B cell (primary cell): ENCODE measurements around the gene MPDZ. TPM values are rescaled to one million over a fixed set of nuclear protein-coding genes. Genes with fewer than 3 reads are reported as not detected.

Experiments used
- ATAC-seq: fragments of 200-7000 bp; cut with Tn5 transposase; one replicate; pipeline ENCODE4 v1.10.0; 2021; ENCODE audit warnings: low read depth, mild to moderate bottlenecking, moderate number of reproducible peaks, moderate library complexity
- CTCF ChIA-PET: fragments of 350-600 bp; sonication (Branson Sonifier 250); formaldehyde crosslinking; loops from one replicate; lab custom pipeline; 2021; ENCODE audit warnings: antibody characterized with exemption, inconsistent platforms; lab: Charles Lee
- POLR2A ChIA-PET: fragments of 350-600 bp; sonication (Branson Sonifier 250); formaldehyde crosslinking; loops from one replicate; lab custom pipeline; 2021; ENCODE audit warnings: antibody characterized with exemption; lab: Charles Lee
- DNase-seq: peaks from one replicate; pipeline ENCODE4 v3.0.0; 2013
- H2AFZ ChIP-seq: 2 replicates; pipeline ENCODE4 v1.6.1; 2012; ENCODE audit warnings: mild to moderate bottlenecking, low read depth, low read length; ENCODE audit not compliant: insufficient read depth, poor library complexity, severe bottlenecking
- H3K27ac ChIP-seq, 2 donors: 1 replicate in 1 of 2; 2 replicates in 1 of 2; pipeline ENCODE4 v1.5.1; 2012 to 2013; ENCODE audit warnings: low read length in 2 of 2, mild to moderate bottlenecking in 2 of 2, moderate library complexity in 1 of 2
- H3K27me3 ChIP-seq, 4 experiments: fragments of 200-600 bp in 1 of 4; sonication (generic) in 1 of 4; replicated peaks in 1 of 4; 1 replicate in 2 of 4; 2 replicates in 2 of 4; pipeline versions ENCODE4 v1.6.1 to v1.7.0; 2013 to 2016; ENCODE audit warnings: low read length in 3 of 4, mild to moderate bottlenecking in 2 of 4, mixed read lengths in 1 of 4, moderate library complexity in 1 of 4; ENCODE audit not compliant: insufficient read depth in 4 of 4, control insufficient read depth in 3 of 4; ENCODE audit errors: control extremely low read depth in 1 of 4
- H3K36me3 ChIP-seq, 2 experiments: replicated peaks in 1 of 2; 1 replicate in 1 of 2; 2 replicates in 1 of 2; pipeline versions ENCODE4 v1.6.1 to v1.7.1; 2013; ENCODE audit warnings: low read length in 1 of 2; ENCODE audit not compliant: insufficient read depth in 2 of 2, control insufficient read depth in 1 of 2; ENCODE audit errors: control extremely low read depth in 1 of 2, extremely low read depth in 1 of 2
- H3K4me1 ChIP-seq, 2 donors: fragments of 200-600 bp in 1 of 2; sonication (generic) in 1 of 2; 1 replicate in 1 of 2; 2 replicates in 1 of 2; pipeline versions ENCODE4 v1.5.1 to v1.6.1; 2013 to 2017; ENCODE audit warnings: low read length in 2 of 2; ENCODE audit not compliant: control insufficient read depth in 2 of 2, insufficient read depth in 2 of 2
- H3K4me2 ChIP-seq: replicated peaks from 2 replicates; pipeline ENCODE3; 2012; ENCODE audit warnings: mild to moderate bottlenecking, low read depth, low read length; ENCODE audit not compliant: poor library complexity, severe bottlenecking
- H3K4me3 ChIP-seq, 5 experiments: fragments of 200-600 bp in 1 of 5; sonication (generic) in 1 of 5; 1 replicate in 3 of 5; 2 replicates in 2 of 5; pipeline versions ENCODE4 v1.5.1 to v1.7.0; 2011 to 2016; ENCODE audit warnings: low read length in 4 of 5, mild to moderate bottlenecking in 4 of 5, low read depth in 2 of 5, control low read depth in 1 of 5, moderate library complexity in 1 of 5; ENCODE audit not compliant: insufficient read depth in 1 of 5; ENCODE audit errors: control extremely low read depth in 1 of 5, extremely low read depth in 1 of 5
- H3K79me2 ChIP-seq: fragments of 200-600 bp; sonication (generic); one replicate; pipeline ENCODE4 v1.6.0; 2016; ENCODE audit warnings: low read length; ENCODE audit not compliant: control insufficient read depth, insufficient read depth
- H3K9ac ChIP-seq: fragments of 200-600 bp; sonication (generic); 2 replicates; pipeline ENCODE4 v1.6.1; 2017; ENCODE audit warnings: mild to moderate bottlenecking, low read length, moderate library complexity
- H3K9me3 ChIP-seq, 3 donors: one replicate each; pipeline versions ENCODE4 v1.6.1 to v1.7.1; 2013; ENCODE audit warnings: low read length in 2 of 3; ENCODE audit not compliant: control insufficient read depth in 2 of 3, insufficient read depth in 1 of 3; ENCODE audit errors: control extremely low read depth in 1 of 3
- H4K20me1 ChIP-seq: 2 replicates; pipeline ENCODE4 v1.6.0; 2012; ENCODE audit warnings: mild to moderate bottlenecking, low read length; ENCODE audit not compliant: insufficient read depth, control insufficient read depth, poor library complexity, severe bottlenecking
- H3K27ac Mint-ChIP-seq: one replicate; pipeline ENCODE4 v1.8.0; 2021; ENCODE audit warnings: mixed read lengths
- H3K27me3 Mint-ChIP-seq: one replicate; pipeline ENCODE4 v1.8.0; 2021; ENCODE audit warnings: mixed read lengths
- H3K4me1 Mint-ChIP-seq: one replicate; pipeline ENCODE4 v1.8.0; 2021; ENCODE audit warnings: mixed read lengths
- H3K4me3 Mint-ChIP-seq: one replicate; pipeline ENCODE4 v1.8.0; 2021; ENCODE audit warnings: mixed read lengths
- H3K9me3 Mint-ChIP-seq: one replicate; pipeline ENCODE4 v1.8.0; 2022; ENCODE audit warnings: mixed read lengths; ENCODE audit not compliant: insufficient read depth
- EZH2 ChIP-seq: IDR thresholded peaks from 2 replicates; pipeline ENCODE4 v1.6.1; 2012; ENCODE audit warnings: borderline replicate concordance, low read depth, mild to moderate bottlenecking, moderate library complexity, low read length; ENCODE audit not compliant: insufficient read depth, poor library complexity, severe bottlenecking
- WGBS: methylation state at CpG from one replicate; pipeline ENCODE4 v1.1.5; 2013; ENCODE audit warnings: missing lambda C conversion rate; ENCODE audit not compliant: insufficient coverage; 5-methylcytosine and 5-hydroxymethylcytosine counted together
- intact Hi-C: fragments of 100-400 bp; cut with micrococcal nuclease; formaldehyde crosslinking; loops from one replicate; pipeline ENCODE4 v1.10.0; 2022
- polyA minus RNA-seq: library from RNA; depleted of rRNA, polyadenylated mRNA; stranded (reverse); fragments of >200 nt; gene quantifications from 2 replicates; pipeline ENCODE4 v1.2.3, GENCODE V29; 2012
- polyA plus RNA-seq: library from polyadenylated mRNA; depleted of rRNA; stranded (reverse); fragments of >200 nt; gene quantifications from 2 replicates; pipeline ENCODE4 v1.2.3, GENCODE V29; 2012
- total RNA-seq, 2 donors: library from RNA; stranded (reverse); fragments of 120-200 nt in 1 of 2; gene quantifications; 1 replicate in 1 of 2; 2 replicates in 1 of 2; pipeline versions ENCODE4 v1.2.3 to v1.2.4, GENCODE V29; 2013 to 2022
- TF ChIP-seq, protein P1 (sequence below): fragments of 200-600 bp; IDR thresholded peaks from one replicate; pipeline ENCODE4 v1.8.0; 2022; ENCODE audit warnings: antibody characterized with exemption, mild to moderate bottlenecking

MPDZ gene, protein sequence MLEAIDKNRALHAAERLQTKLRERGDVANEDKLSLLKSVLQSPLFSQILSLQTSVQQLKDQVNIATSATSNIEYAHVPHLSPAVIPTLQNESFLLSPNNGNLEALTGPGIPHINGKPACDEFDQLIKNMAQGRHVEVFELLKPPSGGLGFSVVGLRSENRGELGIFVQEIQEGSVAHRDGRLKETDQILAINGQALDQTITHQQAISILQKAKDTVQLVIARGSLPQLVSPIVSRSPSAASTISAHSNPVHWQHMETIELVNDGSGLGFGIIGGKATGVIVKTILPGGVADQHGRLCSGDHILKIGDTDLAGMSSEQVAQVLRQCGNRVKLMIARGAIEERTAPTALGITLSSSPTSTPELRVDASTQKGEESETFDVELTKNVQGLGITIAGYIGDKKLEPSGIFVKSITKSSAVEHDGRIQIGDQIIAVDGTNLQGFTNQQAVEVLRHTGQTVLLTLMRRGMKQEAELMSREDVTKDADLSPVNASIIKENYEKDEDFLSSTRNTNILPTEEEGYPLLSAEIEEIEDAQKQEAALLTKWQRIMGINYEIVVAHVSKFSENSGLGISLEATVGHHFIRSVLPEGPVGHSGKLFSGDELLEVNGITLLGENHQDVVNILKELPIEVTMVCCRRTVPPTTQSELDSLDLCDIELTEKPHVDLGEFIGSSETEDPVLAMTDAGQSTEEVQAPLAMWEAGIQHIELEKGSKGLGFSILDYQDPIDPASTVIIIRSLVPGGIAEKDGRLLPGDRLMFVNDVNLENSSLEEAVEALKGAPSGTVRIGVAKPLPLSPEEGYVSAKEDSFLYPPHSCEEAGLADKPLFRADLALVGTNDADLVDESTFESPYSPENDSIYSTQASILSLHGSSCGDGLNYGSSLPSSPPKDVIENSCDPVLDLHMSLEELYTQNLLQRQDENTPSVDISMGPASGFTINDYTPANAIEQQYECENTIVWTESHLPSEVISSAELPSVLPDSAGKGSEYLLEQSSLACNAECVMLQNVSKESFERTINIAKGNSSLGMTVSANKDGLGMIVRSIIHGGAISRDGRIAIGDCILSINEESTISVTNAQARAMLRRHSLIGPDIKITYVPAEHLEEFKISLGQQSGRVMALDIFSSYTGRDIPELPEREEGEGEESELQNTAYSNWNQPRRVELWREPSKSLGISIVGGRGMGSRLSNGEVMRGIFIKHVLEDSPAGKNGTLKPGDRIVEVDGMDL (N-terminal part only)
- not detected in 2 replicates for total RNA-seq
- 1.1 TPM for total RNA-seq (2013)
- polyA plus RNA-seq = not detected in 2 replicates
- not detected in 2 replicates for polyA minus RNA-seq

DNA sequence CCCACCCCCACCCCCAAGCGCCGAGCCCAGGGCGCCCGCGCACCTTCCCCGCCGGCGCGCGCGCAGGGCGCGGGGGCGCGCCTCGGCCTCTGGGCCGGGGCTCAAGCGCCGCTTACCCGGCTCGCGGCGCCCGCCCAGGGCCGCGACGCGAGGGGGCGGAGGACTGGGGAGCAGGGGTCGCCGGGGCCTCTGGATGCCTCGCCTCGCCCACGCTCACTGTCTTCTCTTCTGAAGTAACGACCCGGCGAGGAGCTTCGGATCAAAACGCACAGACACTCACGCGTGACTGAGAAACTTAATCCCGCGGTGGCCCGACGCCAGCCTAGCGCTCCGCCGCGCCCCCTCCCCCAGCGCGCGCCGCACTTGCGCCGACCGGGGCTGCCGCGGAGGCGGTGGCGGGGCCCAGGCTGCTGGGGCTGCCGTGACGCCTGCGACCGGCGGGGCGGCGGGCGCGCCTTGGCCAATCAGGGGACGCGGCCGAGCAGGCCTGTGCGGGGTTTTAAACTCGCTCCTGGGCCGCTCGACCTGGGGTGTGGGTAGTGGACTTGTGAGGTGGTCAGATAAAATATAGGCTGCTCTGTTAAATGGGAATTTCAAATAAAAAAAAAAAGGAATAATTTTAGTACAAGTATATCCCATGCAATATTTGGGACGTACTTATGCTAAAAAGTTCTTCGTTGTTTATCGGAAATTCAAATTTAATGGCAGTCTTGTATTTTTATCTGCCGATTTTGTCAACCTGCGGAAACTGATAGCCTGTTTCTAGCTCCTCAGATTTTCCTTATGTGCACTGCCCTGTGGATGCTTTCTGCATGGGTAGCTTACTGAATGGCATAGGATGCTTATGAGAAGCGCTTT, at the start of gene MPDZ:
Gene MPDZ (minus strand): TSS at position 409 of the 858 bp plus-strand sequence. CDS start 29,377 bp downstream, outside the sequence.
- H3K36me3 ChIP-seq = no peaks in the 10 kb centered on the region
- peaks cover 0 to 12% (median 2%) of the 10 kb centered on the region in 4 experiments for H3K27me3 ChIP-seq
- no peaks in the 10 kb centered on the region for H4K20me1 ChIP-seq
- POLR2A ChIA-PET = no interaction called here
- ATAC-seq = no peak
- Mint-ChIP-seq H3K4me3 (no peak within 1 kb of the TSS), H3K4me1 (no peaks in the 10 kb centered on the region), H3K27me3 (peaks cover 20% of the 10 kb centered on the region), H3K9me3 (no peaks in the 10 kb centered on the region), H3K27ac (no peak within 1 kb of the TSS)
- intact Hi-C loops = no loop called here
- 6% methylated on average over 67 of the region's 82 CpGs for WGBS
- no peak within 1 kb of the TSS for H3K27ac ChIP-seq
- no peaks in the 10 kb centered on the region for H3K79me2 ChIP-seq
- DNase-seq = no peak
- H3K9ac ChIP-seq = no peak within 1 kb of the TSS
- H3K4me3 ChIP-seq = no peak within 1 kb of the TSS
- H3K4me2 ChIP-seq = no peak within 1 kb of the TSS
- CTCF ChIA-PET = no interaction called here
- no peak for TF ChIP-seq EZH2
- TF ChIP-seq, protein P1, sequence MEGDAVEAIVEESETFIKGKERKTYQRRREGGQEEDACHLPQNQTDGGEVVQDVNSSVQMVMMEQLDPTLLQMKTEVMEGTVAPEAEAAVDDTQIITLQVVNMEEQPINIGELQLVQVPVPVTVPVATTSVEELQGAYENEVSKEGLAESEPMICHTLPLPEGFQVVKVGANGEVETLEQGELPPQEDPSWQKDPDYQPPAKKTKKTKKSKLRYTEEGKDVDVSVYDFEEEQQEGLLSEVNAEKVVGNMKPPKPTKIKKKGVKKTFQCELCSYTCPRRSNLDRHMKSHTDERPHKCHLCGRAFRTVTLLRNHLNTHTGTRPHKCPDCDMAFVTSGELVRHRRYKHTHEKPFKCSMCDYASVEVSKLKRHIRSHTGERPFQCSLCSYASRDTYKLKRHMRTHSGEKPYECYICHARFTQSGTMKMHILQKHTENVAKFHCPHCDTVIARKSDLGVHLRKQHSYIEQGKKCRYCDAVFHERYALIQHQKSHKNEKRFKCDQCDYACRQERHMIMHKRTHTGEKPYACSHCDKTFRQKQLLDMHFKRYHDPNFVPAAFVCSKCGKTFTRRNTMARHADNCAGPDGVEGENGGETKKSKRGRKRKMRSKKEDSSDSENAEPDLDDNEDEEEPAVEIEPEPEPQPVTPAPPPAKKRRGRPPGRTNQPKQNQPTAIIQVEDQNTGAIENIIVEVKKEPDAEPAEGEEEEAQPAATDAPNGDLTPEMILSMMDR = no peak
- peaks cover 0 to 7% (median 0%) of the 10 kb centered on the region in 3 donors for H3K9me3 ChIP-seq
- no peak within 1 kb of the TSS for H2AFZ ChIP-seq
- no peaks in the 10 kb centered on the region for H3K4me1 ChIP-seq
